IPS-18a (cell line): ENCODE results near the gene SNRNP35.
"Not testable (repeated sequence)": the region's sequence is repeated elsewhere in the genome, so short reads cannot be mapped to it uniquely, and the experiment has no call there.

Source experiments
- H3K27ac ChIP-seq: one replicate; pipeline ENCODE4 v1.5.1; 2013; ENCODE audit warnings: low read length
- H3K27me3 ChIP-seq: one replicate; pipeline ENCODE4 v1.6.1; 2013; ENCODE audit warnings: mild to moderate bottlenecking, low read length; ENCODE audit not compliant: control insufficient read depth, insufficient read depth
- H3K36me3 ChIP-seq: one replicate; pipeline ENCODE4 v1.6.1; 2013; ENCODE audit warnings: low read depth, low read length; ENCODE audit not compliant: control insufficient read depth
- H3K4me1 ChIP-seq: one replicate; pipeline ENCODE4 v1.6.1; 2013; ENCODE audit warnings: low read depth, low read length; ENCODE audit not compliant: control insufficient read depth
- H3K4me3 ChIP-seq: one replicate; pipeline ENCODE4 v1.5.1; 2013; ENCODE audit warnings: low read length
- H3K9ac ChIP-seq: one replicate; pipeline ENCODE4 v1.6.1; 2013; ENCODE audit warnings: mild to moderate bottlenecking, low read length, moderate library complexity
- H3K9me3 ChIP-seq: one replicate; pipeline ENCODE4 v1.6.1; 2013; ENCODE audit warnings: low read depth, low read length; ENCODE audit not compliant: control insufficient read depth

Gene SNRNP35

DNA sequence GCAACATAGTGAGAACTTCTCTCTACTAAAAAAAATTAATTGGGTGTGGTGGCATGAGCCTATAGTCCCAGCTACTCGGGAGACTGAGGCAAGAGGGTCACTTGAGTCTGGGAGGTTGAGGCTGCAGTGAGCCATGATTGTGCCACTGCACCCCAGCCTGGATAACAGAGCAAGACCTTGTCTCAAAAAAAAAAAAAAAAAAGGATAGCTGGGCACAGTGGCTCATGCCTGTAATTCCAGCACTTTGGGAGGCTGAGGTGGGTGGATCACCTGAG lies 5.7 kb upstream of the SNRNP35 start:
- H3K27ac ChIP-seq, H3K4me1 ChIP-seq, H3K9ac ChIP-seq, H3K36me3 ChIP-seq, H3K27me3 ChIP-seq, H3K9me3 ChIP-seq, H3K4me3 ChIP-seq: not testable (repeated sequence)

- Histone ChIP-seq H3K27me3 (no peaks in the 10 kb centered on the region), H3K9me3 (no peaks in the 10 kb centered on the region), H3K27ac (no peak overlapping the region), H3K4me3 (no peak overlapping the region), H3K4me1 (no peaks in the 10 kb centered on the region), H3K9ac (no peak overlapping the region), H3K36me3 (no peaks in the 10 kb centered on the region)
Observed at GRCh38 chr12:123453165-123453564, 4.8 kb upstream of the SNRNP35 start.

- not testable (repeated sequence) for H3K27ac ChIP-seq, H3K27me3 ChIP-seq, H3K36me3 ChIP-seq, H3K4me1 ChIP-seq, H3K4me3 ChIP-seq, H3K9ac ChIP-seq, H3K9me3 ChIP-seq
Observed at GRCh38 chr12:123463174-123463573, 5.2 kb downstream of the SNRNP35 start.

DNA sequence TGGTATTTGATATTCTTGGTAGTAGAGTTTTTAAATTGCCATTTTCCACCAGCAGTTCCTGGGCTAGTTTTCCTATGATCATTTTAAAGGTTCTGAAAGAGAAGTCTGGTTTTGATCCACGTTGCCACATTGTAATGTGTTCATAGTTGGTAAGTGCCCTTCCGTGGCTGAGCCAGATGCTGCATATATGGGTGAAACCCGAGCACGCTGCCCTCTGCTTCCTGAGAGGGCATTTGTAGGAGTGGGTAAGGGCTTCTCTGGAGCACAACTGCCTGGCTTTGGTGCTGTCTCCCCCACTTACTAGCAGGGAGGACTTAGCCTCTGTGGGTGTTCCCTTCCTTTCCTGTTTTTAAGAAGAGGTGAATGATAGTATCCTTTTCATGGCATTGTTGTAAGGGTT lies 7.1 kb downstream of the SNRNP35 start:
- Histone ChIP-seq H3K9me3 (no peaks in the 10 kb centered on the region), H3K36me3 (peaks cover 8% of the 10 kb centered on the region), H3K9ac (no peak overlapping the region), H3K4me3 (no peak overlapping the region), H3K4me1 (no peaks in the 10 kb centered on the region), H3K27ac (no peak overlapping the region), H3K27me3 (no peaks in the 10 kb centered on the region)

DNA sequence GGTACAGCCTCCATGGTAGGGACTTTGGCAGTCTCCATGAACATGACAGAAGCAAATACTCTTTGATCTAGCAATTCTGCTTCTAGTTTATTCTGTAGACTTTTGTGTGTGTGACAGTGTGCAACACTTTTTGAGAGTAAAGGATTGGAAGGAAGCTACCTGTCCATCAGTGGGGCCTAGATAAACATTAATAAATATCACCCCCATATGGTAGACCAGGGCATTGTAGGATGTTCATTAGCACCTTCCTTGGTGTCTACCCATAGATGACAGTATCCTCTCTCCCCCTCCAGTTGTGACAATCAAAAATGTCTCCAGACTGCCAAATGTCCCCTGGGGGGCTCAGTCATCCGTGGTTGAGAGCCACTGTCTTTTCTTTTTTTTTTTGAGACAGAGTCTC lies 10.8 kb downstream of the SNRNP35 start:
- no peaks in the 10 kb centered on the region for H3K4me1 ChIP-seq
- no peaks in the 10 kb centered on the region for H3K27me3 ChIP-seq
- no peak overlapping the region for H3K4me3 ChIP-seq
- no peak overlapping the region for H3K9ac ChIP-seq
- H3K9me3 ChIP-seq = no peaks in the 10 kb centered on the region
- H3K27ac ChIP-seq = no peak overlapping the region
- peaks cover 8% of the 10 kb centered on the region for H3K36me3 ChIP-seq

GRCh38 chr12:123469978-123470377 lies 12.0 kb downstream of the SNRNP35 start:
- peaks cover 7% of the 10 kb centered on the region for H3K36me3 ChIP-seq
- no peaks in the 10 kb centered on the region for H3K4me1 ChIP-seq
- no peaks in the 10 kb centered on the region for H3K27me3 ChIP-seq
- no peak overlapping the region for H3K9ac ChIP-seq
- no peak overlapping the region for H3K27ac ChIP-seq
- no peak overlapping the region for H3K4me3 ChIP-seq
- no peaks in the 10 kb centered on the region for H3K9me3 ChIP-seq

- H3K9ac ChIP-seq = no peak overlapping the region
- H3K9me3 ChIP-seq = no peaks in the 10 kb centered on the region
- H3K4me3 ChIP-seq = no peak overlapping the region
- H3K27me3 ChIP-seq = no peaks in the 10 kb centered on the region
- no peak overlapping the region for H3K27ac ChIP-seq
- no peaks in the 10 kb centered on the region for H3K36me3 ChIP-seq
- H3K4me1 ChIP-seq = no peaks in the 10 kb centered on the region
Observed at GRCh38 chr12:123471374-123472068, 13.6 kb downstream of the SNRNP35 start.

DNA sequence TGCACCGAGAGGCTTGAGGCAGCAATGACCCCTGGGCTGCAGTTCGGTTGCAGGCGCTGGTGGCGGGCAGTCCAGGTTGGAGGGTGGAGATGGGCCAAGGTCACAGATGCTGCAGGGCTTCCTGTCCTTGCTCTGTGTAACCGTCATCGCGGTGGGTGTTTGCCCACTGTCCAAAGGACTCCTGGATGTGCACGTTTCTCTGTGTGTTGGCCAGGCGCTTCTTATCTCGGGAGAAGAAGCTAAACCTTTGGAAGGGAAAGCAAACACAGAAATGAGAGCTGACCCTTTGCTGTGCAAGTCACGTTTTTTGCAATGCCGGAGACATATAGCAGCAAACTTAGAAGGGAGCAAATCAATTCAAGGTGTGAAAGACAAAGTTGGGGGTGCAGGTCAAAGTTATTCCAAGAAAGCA lies 14.5 kb downstream of the SNRNP35 start:
- Histone ChIP-seq H3K9me3 (no peaks in the 10 kb centered on the region), H3K9ac (no peak overlapping the region), H3K4me1 (no peaks in the 10 kb centered on the region), H3K27ac (no peak overlapping the region), H3K36me3 (no peaks in the 10 kb centered on the region), H3K27me3 (no peaks in the 10 kb centered on the region), H3K4me3 (no peak overlapping the region)

DNA sequence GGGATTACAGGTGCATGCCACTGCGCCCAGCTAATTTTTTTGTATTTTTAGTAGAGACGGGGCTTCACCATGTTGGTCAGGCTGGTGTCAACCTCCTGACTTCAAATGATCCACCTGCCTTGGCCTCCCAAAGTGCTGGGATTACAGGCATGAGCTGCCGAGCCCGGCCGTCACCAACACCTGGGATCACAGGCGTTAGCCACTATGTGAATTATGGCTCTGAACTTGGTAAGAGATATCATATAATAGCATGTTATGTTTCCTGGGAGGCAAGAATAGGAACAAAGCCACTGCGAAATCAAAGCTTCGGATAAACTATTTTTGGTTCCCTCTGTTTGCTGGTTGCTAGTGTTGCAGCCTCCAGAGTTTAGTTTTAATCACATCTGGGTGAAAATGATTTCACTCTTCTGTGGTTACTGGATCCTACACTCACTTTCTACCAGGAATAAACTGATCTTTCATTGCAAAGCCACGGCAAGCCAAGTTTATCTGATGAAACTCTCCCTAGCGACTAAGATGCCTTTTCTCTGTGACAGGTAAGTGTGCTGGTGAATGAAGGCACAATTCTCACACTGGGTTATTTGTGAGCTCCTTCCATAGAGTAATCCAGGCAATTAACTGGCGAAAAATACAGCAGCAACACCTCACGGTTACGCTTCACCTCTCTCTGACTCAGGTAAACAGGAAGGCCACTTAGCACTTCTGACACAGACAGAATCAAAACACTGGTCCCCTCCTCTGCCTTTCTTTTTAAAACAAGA lies 16.7 kb downstream of the SNRNP35 start:
- no peaks in the 10 kb centered on the region for H3K27me3 ChIP-seq
- no peaks in the 10 kb centered on the region for H3K9me3 ChIP-seq
- H3K27ac ChIP-seq = no peak overlapping the region
- H3K4me3 ChIP-seq = no peak overlapping the region
- no peak overlapping the region for H3K9ac ChIP-seq
- no peaks in the 10 kb centered on the region for H3K36me3 ChIP-seq
- no peaks in the 10 kb centered on the region for H3K4me1 ChIP-seq

DNA sequence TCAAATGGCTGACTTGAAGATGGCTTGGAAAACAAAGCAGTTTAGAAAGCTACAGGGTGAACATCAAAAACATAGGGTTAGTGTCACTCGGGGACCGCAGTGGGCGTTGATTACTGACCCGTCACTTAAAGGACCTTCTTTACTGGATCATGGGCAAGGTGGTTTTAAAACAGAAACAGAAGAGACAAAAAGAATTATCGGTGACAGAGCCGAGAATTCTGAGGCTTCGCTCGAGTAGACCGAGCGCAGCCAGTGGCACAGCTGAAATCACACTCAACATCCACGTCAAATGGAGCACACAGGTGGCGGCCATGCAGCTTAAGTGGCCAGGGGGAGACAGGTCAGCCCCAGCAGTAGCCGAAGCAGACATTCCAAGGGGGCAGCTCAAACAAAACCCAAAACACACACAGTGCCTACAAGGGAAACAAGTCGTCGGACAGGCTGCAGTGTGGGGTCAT lies 17.3 kb downstream of the SNRNP35 start:
- H3K36me3 ChIP-seq = no peaks in the 10 kb centered on the region
- H3K27me3 ChIP-seq = no peaks in the 10 kb centered on the region
- H3K4me3 ChIP-seq = no peak overlapping the region
- no peaks in the 10 kb centered on the region for H3K9me3 ChIP-seq
- H3K9ac ChIP-seq = no peak overlapping the region
- H3K27ac ChIP-seq = no peak overlapping the region
- H3K4me1 ChIP-seq = no peaks in the 10 kb centered on the region

GRCh38 chr12:123478069-123478468 lies 20.1 kb downstream of the SNRNP35 start:
- Histone ChIP-seq H3K4me3 (no peak overlapping the region), H3K27ac (no peak overlapping the region), H3K4me1 (no peaks in the 10 kb centered on the region), H3K27me3 (no peaks in the 10 kb centered on the region), H3K9ac (no peak overlapping the region), H3K36me3 (no peaks in the 10 kb centered on the region), H3K9me3 (no peaks in the 10 kb centered on the region)

DNA sequence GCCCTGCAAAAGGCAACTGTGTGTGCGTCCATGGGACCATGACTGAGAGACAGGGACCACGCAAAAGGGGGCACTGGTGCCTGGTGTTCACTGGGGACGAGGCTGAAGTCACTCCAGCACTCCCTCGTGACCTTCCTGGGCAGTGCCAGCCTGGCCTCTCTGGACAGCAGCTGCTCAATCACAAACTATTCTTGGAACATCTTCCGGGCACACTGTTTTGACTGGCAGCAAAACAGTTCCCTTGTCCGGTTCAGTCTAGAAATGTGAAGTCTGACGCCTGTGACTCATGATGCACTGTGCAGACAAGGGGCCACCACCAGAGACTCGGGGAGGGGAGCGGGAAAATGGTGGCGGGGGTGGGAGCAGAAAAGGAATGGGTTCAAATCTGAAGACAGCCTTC lies 20.8 kb downstream of the SNRNP35 start:
- no peaks in the 10 kb centered on the region for H3K36me3 ChIP-seq
- H3K9me3 ChIP-seq = no peaks in the 10 kb centered on the region
- H3K4me3 ChIP-seq = no peak overlapping the region
- no peak overlapping the region for H3K27ac ChIP-seq
- H3K27me3 ChIP-seq = no peaks in the 10 kb centered on the region
- H3K9ac ChIP-seq = no peak overlapping the region
- no peaks in the 10 kb centered on the region for H3K4me1 ChIP-seq
